Renal cortex interstitium (tissue), 11 donors: ENCODE results near the gene CELSR2. TPM values are rescaled to one million over a fixed set of nuclear protein-coding genes. Genes with fewer than 3 reads are reported as not detected.

ENCODE experiments used
- DNase-seq, 11 donors: peaks; one replicate each; pipeline ENCODE4 v3.0.0-alpha.2; 2013; ENCODE audit warnings: low read depth in 9 of 11, low spot score in 4 of 11; ENCODE audit errors: extremely low read depth in 1 of 11
- polyA plus RNA-seq, 3 donors: library from polyadenylated mRNA; unstranded; fragments of 120-200 nt; gene quantifications; one replicate each; pipeline ENCODE4 v1.2.1, GENCODE V29; 2013; ENCODE audit not compliant: insufficient read length in 3 of 3

The CELSR2 gene
- polyA plus RNA-seq, 3 donors: 25.6 to 39.5 (median 34.9) TPM

GRCh38 chr1:109312978-109313775, 63.8 kb downstream of the CELSR2 start:
- no peak for DNase-seq

GRCh38 chr1:109314795-109315194, 65.5 kb downstream of the CELSR2 start:
- no peak for DNase-seq

- no peak for DNase-seq
These were observed 65.9 kb downstream of the CELSR2 start for GRCh38 chr1:109315288-109315687.

- no peak for DNase-seq
These were observed 67.2 kb downstream of the CELSR2 start for GRCh38 chr1:109316506-109316905.

GRCh38 chr1:109319114-109319513, 69.8 kb downstream of the CELSR2 start:
- no peak for DNase-seq

- DNase-seq: no peak
These were observed 73.6 kb downstream of the CELSR2 start for GRCh38 chr1:109322974-109323373.

Other genes with a start within 250 kb of the CELSR2 start
- gene WDR47, start 207.4 kb upstream of the CELSR2 start, polyA plus RNA-seq: 10 to 100 TPM; 11.8 to 14.8 (median 12.5) TPM
- 10 to 100 TPM; 42.5 to 47.9 (median 43.8) TPM for gene TAF13, start 173.5 kb upstream of the CELSR2 start, polyA plus RNA-seq
- 10 to 100 TPM; 39.3 to 40.5 (median 40.4) TPM for gene TMEM167B, start 158.8 kb upstream of the CELSR2 start, polyA plus RNA-seq
- 1 to 10 TPM; 1.4 to 1.9 (median 1.5) TPM for gene ELAPOR1, start 135.4 kb upstream of the CELSR2 start, polyA plus RNA-seq
- gene SARS1, start 35.6 kb upstream of the CELSR2 start, polyA plus RNA-seq: 100 to 1,000 TPM; 132 to 148 (median 139) TPM
- 10 to 100 TPM; 25.1 to 32.6 (median 27.1) TPM for gene PSRC1, start 33.6 kb downstream of the CELSR2 start, polyA plus RNA-seq
- under 1 TPM in 2 of 3 donors, not detected in 1; 0.11 to 0.39 TPM for gene MYBPHL, start 57.5 kb downstream of the CELSR2 start, polyA plus RNA-seq
- gene SORT1, start 148.4 kb downstream of the CELSR2 start, polyA plus RNA-seq: 10 to 100 TPM; 50.9 to 60.4 (median 53.3) TPM
- 100 to 1,000 TPM in 2 of 3 donors, 10 to 100 TPM in 1; 96.1 to 128 (median 106) TPM for gene PSMA5, start 176.9 kb downstream of the CELSR2 start, polyA plus RNA-seq
- 10 to 100 TPM in 2 of 3 donors, 1 to 10 TPM in 1; 8.6 to 15.0 (median 10.8) TPM for gene SYPL2, start 217.0 kb downstream of the CELSR2 start, polyA plus RNA-seq
- gene ATXN7L2, start 234.4 kb downstream of the CELSR2 start, polyA plus RNA-seq: 10 to 100 TPM in 2 of 3 donors, 1 to 10 TPM in 1; 9.5 to 13.2 (median 12.3) TPM
- 10 to 100 TPM in 1 of 3 donors, 1 to 10 TPM in 2; 8.7 to 10.9 (median 9.5) TPM for gene CYB561D1, start 244.6 kb downstream of the CELSR2 start, polyA plus RNA-seq